GM18519 (cell line): ENCODE measurements around the gene RPL28.
"Not testable (repeated sequence)": the region's sequence is repeated elsewhere in the genome, so short reads cannot be mapped to it uniquely, and the experiment has no call there.

Experiments used
- ATAC-seq: cut with Tn5 transposase; IDR thresholded peaks from one replicate; pipeline ENCODE4 v1.9.1; 2021; ENCODE audit warnings: mild to moderate bottlenecking, moderate library complexity; ENCODE audit not compliant: unreplicated experiment, low FRiP score

The RPL28 gene

GRCh38 chr19:55389386-55390317 lies 3.9 kb downstream of the RPL28 start:
- ATAC-seq: no peak

- ATAC-seq: no peak
Observed at GRCh38 chr19:55390461-55390880, 4.7 kb downstream of the RPL28 start.

DNA sequence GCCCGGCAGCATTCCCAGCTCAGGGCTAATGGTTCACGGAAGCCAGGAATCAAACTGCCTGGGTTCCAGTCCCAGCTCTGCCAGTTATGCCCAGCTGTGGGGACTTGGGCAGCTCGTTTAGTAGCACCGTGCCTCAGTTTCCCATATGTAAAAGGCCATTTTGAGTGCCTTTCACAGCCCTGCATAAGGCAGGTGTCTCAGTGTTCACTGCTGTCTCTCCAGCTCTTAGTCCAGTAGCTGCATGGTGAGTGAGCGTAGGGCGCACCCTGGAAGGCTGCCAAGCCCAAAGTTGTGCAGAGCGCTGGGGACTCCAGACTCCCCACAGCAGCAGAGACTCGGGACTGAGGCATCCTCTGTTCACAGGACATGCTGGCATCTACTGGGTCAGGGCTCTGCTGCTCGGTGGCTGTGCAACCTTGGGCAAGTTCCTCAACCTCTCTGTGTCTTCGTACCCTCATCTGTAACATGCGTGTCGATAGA lies 5.5 kb downstream of the RPL28 start:
- ATAC-seq: no peak

- ATAC-seq: no peak
Observed at GRCh38 chr19:55391702-55392615, 6.2 kb downstream of the RPL28 start.

DNA sequence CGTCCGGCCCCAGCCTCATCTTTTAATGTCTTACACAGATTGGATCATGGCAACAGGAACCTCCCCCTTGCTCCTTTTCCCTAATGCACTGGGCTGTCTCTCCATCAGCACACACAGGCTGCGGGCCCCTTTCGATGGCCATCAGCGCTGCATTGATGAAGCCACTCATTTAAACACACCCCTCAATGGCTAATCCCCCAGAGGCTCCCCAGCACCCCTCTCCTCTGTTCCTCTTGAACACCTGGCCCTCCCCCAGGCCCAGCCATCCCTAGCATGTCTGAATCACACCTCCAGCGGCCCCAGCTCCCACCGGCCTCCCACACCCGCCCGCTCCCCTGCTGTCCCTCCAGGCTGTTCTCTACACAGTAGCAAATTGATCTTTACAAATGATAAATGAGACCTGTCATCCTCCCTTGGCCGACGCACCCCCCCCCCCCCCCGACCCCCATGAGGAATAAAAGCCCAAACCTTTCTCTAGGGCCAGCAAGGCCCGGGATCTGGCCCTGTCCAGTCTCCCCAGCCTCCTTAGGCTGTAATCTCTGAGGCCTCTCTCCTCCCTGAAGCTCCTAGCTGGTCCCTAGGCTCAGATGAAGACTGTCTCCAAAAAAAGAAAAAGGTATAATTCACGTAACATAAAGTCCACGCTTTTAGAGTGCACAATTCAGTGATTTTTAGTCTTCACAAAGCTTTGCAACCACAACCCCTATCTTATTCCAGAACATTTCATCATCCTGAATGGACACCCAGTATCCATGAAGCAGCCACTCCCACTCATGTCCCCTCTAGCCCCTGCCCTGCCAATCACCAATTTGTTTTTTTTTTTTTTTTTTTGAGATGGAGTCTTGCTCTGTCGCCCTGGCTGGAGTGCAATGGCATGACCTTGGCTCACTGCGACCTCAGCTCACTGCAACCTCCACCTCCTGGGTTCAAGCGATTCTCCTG lies 7.4 kb downstream of the RPL28 start:
- ATAC-seq: no peak

GRCh38 chr19:55398200-55398925 lies 12.6 kb downstream of the RPL28 start:
- no peak for ATAC-seq

GRCh38 chr19:55400281-55401087 lies 14.8 kb downstream of the RPL28 start:
- ATAC-seq: no peak

DNA sequence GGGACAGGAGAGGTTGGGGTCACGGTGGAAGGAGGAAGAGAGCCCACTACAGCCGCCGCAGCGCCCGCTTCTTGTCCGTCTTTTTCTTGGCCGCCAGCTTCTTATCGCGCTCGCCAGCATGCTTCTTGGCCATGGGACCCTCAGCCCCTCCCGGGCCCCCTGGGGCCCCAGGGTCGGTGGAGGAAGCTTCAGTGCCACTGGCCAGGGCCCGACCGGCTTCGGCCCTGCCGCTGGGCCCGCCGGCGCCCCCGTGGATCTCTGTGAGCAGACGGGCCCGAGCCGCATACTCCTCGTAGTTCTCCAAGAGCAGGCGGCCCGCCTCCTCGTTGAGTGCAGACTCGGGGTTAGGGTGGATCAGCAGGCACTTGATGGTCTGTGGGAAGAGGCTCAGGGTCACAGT lies 15.7 kb downstream of the RPL28 start:
- ATAC-seq: not testable (repeated sequence)

DNA sequence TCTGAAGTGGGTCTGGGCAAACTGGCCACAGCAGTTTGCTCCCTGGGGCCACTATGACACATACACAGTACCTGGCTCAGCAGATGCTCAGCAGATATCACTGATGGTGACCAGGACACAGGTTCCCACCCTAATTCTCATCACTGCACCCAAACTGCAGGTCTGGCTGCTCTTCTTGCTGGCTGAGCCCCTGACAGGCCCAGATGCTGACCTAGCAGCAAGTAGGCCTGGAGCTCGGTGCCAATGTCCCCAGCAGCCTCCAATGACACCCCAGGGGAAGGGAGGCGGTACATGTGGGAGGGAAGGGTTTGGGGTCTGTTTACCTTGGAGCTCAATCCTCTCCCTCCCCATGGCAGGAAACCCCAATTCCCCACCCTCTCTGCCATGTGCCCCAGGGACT lies 16.8 kb downstream of the RPL28 start:
- ATAC-seq: no peak

DNA sequence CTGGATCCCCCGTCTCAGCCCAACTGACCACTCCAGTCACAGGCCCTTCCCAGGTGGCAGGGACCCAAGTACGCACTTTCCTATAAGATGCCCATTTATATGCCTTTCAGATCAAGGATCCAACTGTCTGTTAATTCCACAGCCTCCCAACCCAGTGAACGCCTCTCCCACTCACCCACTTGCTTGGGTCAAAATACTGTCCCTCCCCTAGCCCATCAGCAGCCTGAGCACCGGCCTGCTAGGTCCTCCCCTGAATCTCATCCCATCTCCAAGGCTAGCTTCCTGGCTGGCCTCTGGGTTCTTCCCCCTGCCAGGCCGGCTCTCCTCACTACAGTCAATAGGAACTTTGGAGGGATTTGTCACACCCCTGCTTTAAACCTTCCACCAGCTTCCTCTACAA lies 19.9 kb downstream of the RPL28 start:
- no peak for ATAC-seq

DNA sequence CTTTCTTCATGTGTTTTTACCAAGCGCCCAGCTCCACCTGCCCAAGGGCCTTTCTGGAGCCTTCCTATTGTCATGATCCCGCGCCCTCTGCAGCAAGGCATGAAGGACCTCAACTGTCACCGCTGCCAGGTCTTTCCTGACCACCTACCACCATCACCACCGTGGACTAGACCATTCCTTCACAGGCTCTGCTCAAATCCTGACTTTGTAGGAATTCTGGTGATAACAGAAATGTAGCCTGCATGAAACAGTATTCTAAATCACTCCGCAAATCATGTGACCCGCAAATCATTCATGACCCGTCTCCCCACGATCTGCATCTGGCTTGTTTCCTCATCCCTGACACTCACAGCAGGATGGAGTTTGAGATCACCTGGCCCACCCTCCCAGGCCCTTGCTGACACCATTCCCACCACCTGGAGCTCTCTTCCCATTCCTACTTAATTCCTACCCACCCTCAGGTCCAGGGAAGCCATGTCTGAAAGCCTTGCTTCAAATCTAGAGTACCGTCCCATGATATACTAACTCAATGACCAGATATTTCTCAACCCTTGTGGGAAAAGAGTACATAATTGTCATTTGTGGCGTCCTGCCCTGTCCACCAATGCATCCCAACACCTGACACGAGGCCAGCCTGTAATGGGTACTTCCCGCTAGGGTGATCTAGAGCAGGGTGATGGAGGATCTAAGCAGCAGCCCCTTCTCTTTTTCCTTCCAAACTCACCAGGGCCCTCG lies 20.5 kb downstream of the RPL28 start:
- ATAC-seq: no peak

DNA sequence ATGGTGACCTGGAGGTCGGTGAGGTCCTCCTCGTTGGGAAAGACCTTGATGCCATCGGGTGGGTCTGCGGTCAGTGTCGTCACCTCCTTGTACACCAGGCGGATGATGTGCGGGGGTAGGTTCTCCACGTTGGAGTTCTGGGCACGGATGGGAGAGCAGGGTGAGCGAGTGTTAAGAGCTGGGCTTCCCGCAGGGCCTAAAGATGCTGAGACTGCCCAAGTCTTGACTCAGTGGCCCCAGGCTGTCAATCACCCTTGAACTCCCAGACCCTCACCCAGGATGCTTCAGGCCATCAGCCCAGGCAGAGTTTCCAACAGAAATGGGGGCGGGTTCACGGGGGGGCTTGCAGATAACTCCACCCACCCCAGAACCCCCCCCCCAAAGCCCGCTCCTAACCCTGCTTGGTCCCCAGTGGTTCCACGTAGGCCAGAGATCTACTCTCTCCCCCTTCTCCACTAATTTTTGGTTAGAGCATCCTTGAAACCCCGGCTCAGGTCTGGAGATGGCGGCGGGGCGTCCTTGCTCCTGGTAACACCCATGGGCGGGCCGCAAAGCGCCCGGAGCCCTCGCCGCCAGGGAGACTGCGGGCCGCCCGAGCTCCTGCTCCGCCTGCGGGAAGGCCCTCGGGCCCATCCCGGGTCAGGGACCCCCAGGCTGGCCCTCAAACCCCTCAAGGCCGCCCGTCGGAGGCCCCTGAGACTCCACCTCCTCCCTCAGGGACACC lies 21.3 kb downstream of the RPL28 start:
- ATAC-seq: peak; percentile 11

- not testable (repeated sequence) for ATAC-seq
Observed at GRCh38 chr19:55407550-55407799, 21.7 kb downstream of the RPL28 start, which contains the start of gene UBE2S. UBE2S (minus strand) TSS chr19:55407788; CDS start chr19:55407589, 199 bp downstream.

DNA sequence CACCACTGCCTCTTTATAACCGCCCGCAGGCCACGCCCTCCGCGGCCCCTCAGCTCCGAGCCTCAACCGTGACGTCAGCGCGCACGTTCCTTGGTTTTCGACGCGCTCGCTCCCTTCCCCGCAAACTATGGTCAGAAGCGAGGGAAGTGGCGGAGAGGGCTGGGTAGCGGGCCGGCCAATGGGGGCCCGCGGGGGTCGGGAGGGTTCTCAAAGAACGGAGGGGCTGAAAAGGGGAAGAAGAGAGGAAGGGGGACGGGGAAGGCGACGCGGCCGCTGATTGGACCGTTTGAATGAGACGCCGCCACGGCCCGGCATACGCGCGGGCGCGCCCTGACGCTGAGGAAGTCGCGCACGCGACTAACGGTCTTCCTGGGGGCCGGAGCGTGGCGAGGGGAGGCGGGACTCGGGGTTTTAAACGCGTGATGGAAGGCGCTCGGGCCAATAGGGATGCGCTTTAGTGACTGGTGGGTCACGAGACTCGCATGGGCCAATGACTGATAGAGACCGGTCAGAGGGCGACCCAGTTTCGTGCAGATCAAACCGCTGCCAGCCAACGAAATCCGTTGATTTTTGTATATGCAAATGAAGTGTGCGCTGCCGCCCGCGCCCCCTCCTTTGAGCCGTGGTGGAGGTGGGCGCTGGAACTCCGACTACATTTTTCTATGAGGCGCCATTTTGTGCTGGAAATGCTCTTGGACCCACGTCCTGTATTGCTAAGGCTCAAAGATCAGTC lies 22.2 kb downstream of the RPL28 start:
- ATAC-seq: peak; percentile 70

DNA sequence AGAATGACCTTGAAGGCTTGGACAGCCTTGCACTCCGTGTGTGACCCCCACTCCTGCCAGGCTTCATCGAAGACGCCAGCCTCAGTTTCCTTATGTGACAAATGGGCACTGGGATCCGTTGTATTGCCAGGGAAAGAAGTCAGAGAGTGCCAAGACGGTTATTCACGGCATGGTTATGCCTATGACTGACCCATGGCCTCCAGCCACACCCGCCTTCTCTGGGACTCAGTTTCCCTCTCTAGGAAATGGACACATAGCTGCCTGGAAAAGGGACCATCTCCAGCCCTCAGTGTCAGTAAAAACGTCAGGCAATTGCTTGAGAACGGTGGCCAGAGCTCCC lies 22.8 kb downstream of the RPL28 start:
- no peak for ATAC-seq

- ATAC-seq: not testable (repeated sequence)
Observed at GRCh38 chr19:55409179-55409578, 23.4 kb downstream of the RPL28 start.

- ATAC-seq: no peak
Observed at GRCh38 chr19:55410168-55410567, 24.4 kb downstream of the RPL28 start.
